Caco-2 (cell line): ENCODE measurements around the gene BASP1. TPM values are rescaled to one million over a fixed set of nuclear protein-coding genes. Genes with fewer than 3 reads are reported as not detected.
"Not testable (repeated sequence)": the region's sequence is repeated elsewhere in the genome, so short reads cannot be mapped to it uniquely, and the experiment has no call there.

Experiments used
- BruUV-seq: library from RNA; stranded (reverse); fragments of 400-500 nt; replicated peaks from 2 replicates; lab custom pipeline; 2021; lab: Mats Ljungman, UMichigan
- CTCF ChIA-PET: fragments of 300-600 bp; sonication (Branson Sonifier 250); formaldehyde crosslinking; loops from one replicate; lab custom pipeline; 2022; ENCODE audit warnings: antibody characterized with exemption; lab: Charles Lee
- POLR2A ChIA-PET: fragments of 300-600 bp; sonication (Branson Sonifier 250); formaldehyde crosslinking; loops from one replicate; lab custom pipeline; 2022; ENCODE audit warnings: antibody characterized with exemption; lab: Charles Lee
- DNase-seq, 2 experiments: peaks; one replicate each; pipeline versions ENCODE4 v3.0.0 to v3.0.0-alpha.2; 2020 to 2022
- H3K27me3 ChIP-seq: replicated peaks from 2 replicates; pipeline ENCODE4 v1.6.0; 2011; ENCODE audit warnings: low read length; ENCODE audit not compliant: control insufficient read depth, insufficient read depth
- H3K36me3 ChIP-seq: 2 replicates; pipeline ENCODE4 v1.5.1; 2011; ENCODE audit warnings: low read length; ENCODE audit not compliant: control insufficient read depth, insufficient read depth
- H3K4me1 ChIP-seq: fragments of 250-450 bp; sonication (Bioruptor Pico); 2 replicates; pipeline ENCODE4 v1.5.1; 2020; ENCODE audit warnings: mild to moderate bottlenecking
- H3K4me3 ChIP-seq: 2 replicates; pipeline ENCODE4 v1.5.1; 2011; ENCODE audit warnings: low read depth, mild to moderate bottlenecking, control low read depth, low read length
- H3K9me3 ChIP-seq: fragments of 250-450 bp; sonication (Bioruptor Pico); 2 replicates; pipeline ENCODE4 v1.5.1; 2020; ENCODE audit warnings: mild to moderate bottlenecking, moderate library complexity
- H3K27ac Mint-ChIP-seq: one replicate; pipeline ENCODE4 v1.8.0; 2022; ENCODE audit warnings: mixed read lengths; ENCODE audit not compliant: unreplicated experiment
- H3K27me3 Mint-ChIP-seq: one replicate; pipeline ENCODE4 v1.8.0; 2022; ENCODE audit warnings: mixed read lengths; ENCODE audit not compliant: insufficient read depth, unreplicated experiment
- H3K36me3 Mint-ChIP-seq: one replicate; pipeline ENCODE4 v1.8.0; 2022; ENCODE audit warnings: mild to moderate bottlenecking, mixed read lengths; ENCODE audit not compliant: insufficient read depth, unreplicated experiment
- H3K4me1 Mint-ChIP-seq: one replicate; pipeline ENCODE4 v1.8.0; 2022; ENCODE audit warnings: low read depth, mixed read lengths; ENCODE audit not compliant: unreplicated experiment
- H3K4me3 Mint-ChIP-seq: one replicate; pipeline ENCODE4 v1.8.0; 2022; ENCODE audit warnings: mild to moderate bottlenecking, moderate library complexity, mixed read lengths; ENCODE audit not compliant: unreplicated experiment
- H3K9me3 Mint-ChIP-seq: one replicate; pipeline ENCODE4 v1.8.0; 2022; ENCODE audit warnings: mixed read lengths; ENCODE audit not compliant: unreplicated experiment
- intact Hi-C: fragments of 100-400 bp; cut with micrococcal nuclease; formaldehyde crosslinking; loops from one replicate; pipeline ENCODE4 v1.10.0; 2022; ENCODE audit not compliant: unreplicated experiment
- total RNA-seq: library from RNA; stranded (reverse); gene quantifications from 2 replicates; pipeline ENCODE4 v1.2.3, GENCODE V29; 2022
- TF ChIP-seq, protein P1 (sequence below), 2 experiments: fragments of 200-600 bp in 1 of 2; IDR thresholded peaks; 1 replicate in 1 of 2; 2 replicates in 1 of 2; pipeline versions ENCODE4 v1.5.1 to v1.8.0; 2011 to 2022; ENCODE audit warnings: antibody characterized with exemption in 1 of 2, control low read depth in 1 of 2, inconsistent platforms in 1 of 2, low read depth in 1 of 2, low read length in 1 of 2, mild to moderate bottlenecking in 1 of 2, moderate library complexity in 1 of 2; ENCODE audit not compliant: insufficient read depth in 1 of 2, severe bottlenecking in 1 of 2, unreplicated experiment in 1 of 2

The BASP1 gene
- total RNA-seq, 1 experiment from 2014 or later: 78.1 TPM

DNA sequence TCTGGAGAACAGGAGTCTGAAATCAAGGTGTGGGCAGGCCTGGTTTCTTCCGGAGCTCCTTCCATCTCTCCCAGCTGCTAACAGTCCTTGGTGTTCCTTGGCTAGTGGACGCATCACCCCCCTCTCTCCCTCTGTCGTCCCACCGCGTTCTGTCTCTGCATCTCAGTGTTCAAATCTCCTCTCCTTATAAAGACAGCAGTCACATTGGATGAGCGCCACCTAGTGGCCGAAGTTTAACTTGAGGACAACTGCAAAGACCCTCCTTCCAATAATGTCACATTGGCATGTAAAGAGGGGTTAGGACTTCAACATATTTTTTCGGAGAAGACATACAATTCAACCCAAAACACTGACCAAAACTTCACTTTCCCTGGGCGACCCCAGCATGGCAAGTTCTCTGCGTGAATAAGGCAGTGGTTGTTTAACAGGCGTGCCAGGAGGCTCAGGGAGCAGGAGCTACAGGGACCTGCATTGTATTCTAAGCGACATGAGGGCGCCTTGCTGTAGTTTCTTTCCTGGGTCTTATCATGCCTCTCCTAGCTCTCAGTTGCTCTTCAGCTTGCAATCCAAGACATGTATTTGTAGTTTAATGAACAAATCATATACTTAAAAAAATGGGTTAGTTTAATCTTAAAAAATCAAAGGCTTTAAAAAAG is 27.9 kb upstream of the BASP1 start:
- H3K9me3 Mint-ChIP-seq: no peaks in the 10 kb centered on the region

GRCh38 chr5:17190242-17190778 is 27.1 kb upstream of the BASP1 start:
- ChIA-PET POLR2A (interaction anchor here (1.1 kb wide), 1 partner anchor 254 kb away, joined by 4 read pairs; the partner anchor contains the start of gene MYO10), CTCF (interaction anchor here (0.6 to 2.3 kb wide), 17 partner anchors 9 to 500 kb away, joined by 3 to 11 read pairs (median 3); no protein-coding TSS in a partner anchor)
- Mint-ChIP-seq H3K9me3 (no peaks in the 10 kb centered on the region), H3K4me1 (peaks cover 28% of the 10 kb centered on the region), H3K27me3 (no peaks in the 10 kb centered on the region), H3K27ac (peak overlapping the region; percentile 31), H3K36me3 (no peaks in the 10 kb centered on the region), H3K4me3 (no peak overlapping the region)
- peak in 1 of 2 experiments; percentile 54 for DNase-seq
- Histone ChIP-seq H3K4me1 (peaks cover 21% of the 10 kb centered on the region), H3K27me3 (no peaks in the 10 kb centered on the region), H3K4me3 (no peak overlapping the region), H3K9me3 (no peaks in the 10 kb centered on the region), H3K36me3 (no peaks in the 10 kb centered on the region)
- TF ChIP-seq, protein P1, sequence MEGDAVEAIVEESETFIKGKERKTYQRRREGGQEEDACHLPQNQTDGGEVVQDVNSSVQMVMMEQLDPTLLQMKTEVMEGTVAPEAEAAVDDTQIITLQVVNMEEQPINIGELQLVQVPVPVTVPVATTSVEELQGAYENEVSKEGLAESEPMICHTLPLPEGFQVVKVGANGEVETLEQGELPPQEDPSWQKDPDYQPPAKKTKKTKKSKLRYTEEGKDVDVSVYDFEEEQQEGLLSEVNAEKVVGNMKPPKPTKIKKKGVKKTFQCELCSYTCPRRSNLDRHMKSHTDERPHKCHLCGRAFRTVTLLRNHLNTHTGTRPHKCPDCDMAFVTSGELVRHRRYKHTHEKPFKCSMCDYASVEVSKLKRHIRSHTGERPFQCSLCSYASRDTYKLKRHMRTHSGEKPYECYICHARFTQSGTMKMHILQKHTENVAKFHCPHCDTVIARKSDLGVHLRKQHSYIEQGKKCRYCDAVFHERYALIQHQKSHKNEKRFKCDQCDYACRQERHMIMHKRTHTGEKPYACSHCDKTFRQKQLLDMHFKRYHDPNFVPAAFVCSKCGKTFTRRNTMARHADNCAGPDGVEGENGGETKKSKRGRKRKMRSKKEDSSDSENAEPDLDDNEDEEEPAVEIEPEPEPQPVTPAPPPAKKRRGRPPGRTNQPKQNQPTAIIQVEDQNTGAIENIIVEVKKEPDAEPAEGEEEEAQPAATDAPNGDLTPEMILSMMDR (IDR thresholded peaks at IDR 0.05; ENCODE audit: insufficient read depth in 1 of 2, low read depth in 1 of 2, low read length in 1 of 2, severe bottlenecking in 1 of 2, unreplicated experiment in 1 of 2): peak; percentile 79 to 88
- no TSS peak for BruUV-seq
- intact Hi-C loops: loop anchor here (1.0 to 5.0 kb wide), 5 partner anchors 21 to 500 kb away; no protein-coding TSS in a partner anchor

More for the DNA sequence above, 27.9 kb upstream of the BASP1 start:
- Histone ChIP-seq H3K36me3 (no peaks in the 10 kb centered on the region), H3K4me1 (peaks cover 21% of the 10 kb centered on the region), H3K9me3 (no peaks in the 10 kb centered on the region), H3K4me3 (no peak overlapping the region), H3K27me3 (no peaks in the 10 kb centered on the region)
- ChIA-PET POLR2A (interaction anchor here (1.1 kb wide), 1 partner anchor 253 kb away, joined by 4 read pairs; the partner anchor contains the start of gene MYO10), CTCF (interaction anchor here (0.7 to 2.3 kb wide), 15 partner anchors 9 to 499 kb away, joined by 3 to 11 read pairs (median 3); no protein-coding TSS in a partner anchor)
- TF ChIP-seq, protein P1 (IDR thresholded peaks at IDR 0.05; ENCODE audit: insufficient read depth in 1 of 2, low read depth in 1 of 2, low read length in 1 of 2, severe bottlenecking in 1 of 2, unreplicated experiment in 1 of 2): peak; percentile 77 to 92
- Mint-ChIP-seq H3K4me1 (peaks cover 28% of the 10 kb centered on the region), H3K4me3 (no peak overlapping the region), H3K36me3 (no peaks in the 10 kb centered on the region), H3K27me3 (no peaks in the 10 kb centered on the region), H3K27ac (peak overlapping the region; percentile 65)
- intact Hi-C loops: loop anchor here (1.0 to 5.0 kb wide), 8 partner anchors 20 to 499 kb away; no protein-coding TSS in a partner anchor
- peak; percentile 78 to 81 for DNase-seq
- no TSS peak for BruUV-seq

- ChIA-PET POLR2A (no interaction called here), CTCF (interaction anchor here (0.6 to 2.3 kb wide), 8 partner anchors 10 to 638 kb away, joined by 3 to 11 read pairs (median 4); no protein-coding TSS in a partner anchor)
- TF ChIP-seq, protein P1 (IDR thresholded peaks at IDR 0.05; ENCODE audit: insufficient read depth in 1 of 2, low read depth in 1 of 2, low read length in 1 of 2, severe bottlenecking in 1 of 2, unreplicated experiment in 1 of 2): no peak
- H3K4me3 ChIP-seq: no peak overlapping the region
- H3K9me3 Mint-ChIP-seq: no peaks in the 10 kb centered on the region
- intact Hi-C loops: loop anchor here (1.0 to 5.0 kb wide), 5 partner anchors 22 to 501 kb away; no protein-coding TSS in a partner anchor
- H3K27ac Mint-ChIP-seq: peak overlapping the region; percentile 31
- no TSS peak for BruUV-seq
- H3K27me3 ChIP-seq: no peaks in the 10 kb centered on the region
- no peaks in the 10 kb centered on the region for H3K27me3 Mint-ChIP-seq
- H3K36me3 Mint-ChIP-seq: no peaks in the 10 kb centered on the region
- H3K4me3 Mint-ChIP-seq: no peak overlapping the region
- H3K36me3 ChIP-seq: no peaks in the 10 kb centered on the region
- no peak for DNase-seq
- no peaks in the 10 kb centered on the region for H3K9me3 ChIP-seq
- H3K4me1 ChIP-seq: peaks cover 21% of the 10 kb centered on the region
- peaks cover 28% of the 10 kb centered on the region for H3K4me1 Mint-ChIP-seq
These were observed 26.5 kb upstream of the BASP1 start for GRCh38 chr5:17190799-17191391.

- H3K27me3 Mint-ChIP-seq, H3K4me3 ChIP-seq, H3K36me3 ChIP-seq, BruUV-seq, H3K9me3 ChIP-seq, H3K36me3 Mint-ChIP-seq, H3K9me3 Mint-ChIP-seq, POLR2A ChIA-PET, H3K27me3 ChIP-seq, H3K4me3 Mint-ChIP-seq, DNase-seq, H3K27ac Mint-ChIP-seq: not testable (repeated sequence)
- intact Hi-C loops: loop anchor here (5.0 kb wide), 2 partner anchors 114 to 449 kb away; no protein-coding TSS in a partner anchor
- peaks cover 28% of the 10 kb centered on the region for H3K4me1 Mint-ChIP-seq
- H3K4me1 ChIP-seq: peaks cover 21% of the 10 kb centered on the region
- CTCF ChIA-PET: interaction anchor here (0.6 to 1.7 kb wide), 4 partner anchors 10 to 501 kb away, joined by 3 to 4 read pairs (median 4); no protein-coding TSS in a partner anchor
These were observed 25.9 kb upstream of the BASP1 start for GRCh38 chr5:17191574-17191973.
